Gastroesophageal sphincter (tissue), 3 donors: ENCODE data around the gene ZFYVE9.

Experiments
- POLR2AphosphoS5 ChIP-seq: sonication (generic); formaldehyde crosslinking; IDR thresholded peaks from one replicate; pipeline ENCODE4 v1.6.1; 2017; ENCODE audit warnings: antibody characterized with exemption
- TF ChIP-seq, protein P1 (sequence below), 4 experiments: fragments of 200-600 bp in 2 of 4; fragments of 450-650 bp in 2 of 4; sonication (generic) in 1 of 4; IDR thresholded peaks; one replicate each; pipeline ENCODE4 v1.5.1; 2017 to 2019; ENCODE audit warnings: antibody characterized with exemption in 4 of 4, mild to moderate bottlenecking in 2 of 4, moderate library complexity in 2 of 4

DNA sequence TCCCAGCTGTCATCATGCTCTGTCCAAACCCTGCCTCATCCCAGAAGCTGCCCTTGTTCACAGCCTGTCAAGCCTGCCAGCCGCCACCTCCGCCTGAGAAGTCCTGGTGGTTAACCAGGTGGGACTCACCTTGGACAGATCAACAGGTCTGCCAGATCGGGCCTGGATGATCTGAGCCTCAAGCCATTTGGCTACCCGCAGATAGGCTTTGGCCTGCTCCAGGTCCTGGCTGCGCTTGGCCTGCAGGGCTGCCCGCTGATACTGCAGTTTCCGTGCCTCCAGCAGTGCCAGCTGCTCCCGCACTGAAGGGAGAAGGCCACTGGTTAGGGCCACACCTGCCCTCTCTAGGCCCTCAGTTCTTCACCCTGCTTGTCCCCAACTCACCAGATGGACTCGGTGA is 215.5 kb downstream of the ZFYVE9 start:
- TF ChIP-seq, protein P1, sequence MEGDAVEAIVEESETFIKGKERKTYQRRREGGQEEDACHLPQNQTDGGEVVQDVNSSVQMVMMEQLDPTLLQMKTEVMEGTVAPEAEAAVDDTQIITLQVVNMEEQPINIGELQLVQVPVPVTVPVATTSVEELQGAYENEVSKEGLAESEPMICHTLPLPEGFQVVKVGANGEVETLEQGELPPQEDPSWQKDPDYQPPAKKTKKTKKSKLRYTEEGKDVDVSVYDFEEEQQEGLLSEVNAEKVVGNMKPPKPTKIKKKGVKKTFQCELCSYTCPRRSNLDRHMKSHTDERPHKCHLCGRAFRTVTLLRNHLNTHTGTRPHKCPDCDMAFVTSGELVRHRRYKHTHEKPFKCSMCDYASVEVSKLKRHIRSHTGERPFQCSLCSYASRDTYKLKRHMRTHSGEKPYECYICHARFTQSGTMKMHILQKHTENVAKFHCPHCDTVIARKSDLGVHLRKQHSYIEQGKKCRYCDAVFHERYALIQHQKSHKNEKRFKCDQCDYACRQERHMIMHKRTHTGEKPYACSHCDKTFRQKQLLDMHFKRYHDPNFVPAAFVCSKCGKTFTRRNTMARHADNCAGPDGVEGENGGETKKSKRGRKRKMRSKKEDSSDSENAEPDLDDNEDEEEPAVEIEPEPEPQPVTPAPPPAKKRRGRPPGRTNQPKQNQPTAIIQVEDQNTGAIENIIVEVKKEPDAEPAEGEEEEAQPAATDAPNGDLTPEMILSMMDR (IDR thresholded peaks at IDR 0.05): no peak
- TF ChIP-seq POLR2AphosphoS5: no peak
